Glomerular endothelial cell (primary cell): ENCODE measurements around the gene LTN1. TPM values are rescaled to one million over a fixed set of nuclear protein-coding genes. Genes with fewer than 3 reads are reported as not detected.
"Not testable (repeated sequence)": the region's sequence is repeated elsewhere in the genome, so short reads cannot be mapped to it uniquely, and the experiment has no call there.

ENCODE experiments used
- DNase-seq: peaks from one replicate; pipeline ENCODE4 v3.0.0-alpha.2; 2011; ENCODE audit warnings: low read depth, low spot score; ENCODE audit errors: extremely low read depth
- total RNA-seq: library from RNA; depleted of rRNA; stranded (reverse); fragments of >200 nt; gene quantifications from 2 replicates; pipeline ENCODE4 v1.2.3, GENCODE V29; 2015

LTN1 gene, protein sequence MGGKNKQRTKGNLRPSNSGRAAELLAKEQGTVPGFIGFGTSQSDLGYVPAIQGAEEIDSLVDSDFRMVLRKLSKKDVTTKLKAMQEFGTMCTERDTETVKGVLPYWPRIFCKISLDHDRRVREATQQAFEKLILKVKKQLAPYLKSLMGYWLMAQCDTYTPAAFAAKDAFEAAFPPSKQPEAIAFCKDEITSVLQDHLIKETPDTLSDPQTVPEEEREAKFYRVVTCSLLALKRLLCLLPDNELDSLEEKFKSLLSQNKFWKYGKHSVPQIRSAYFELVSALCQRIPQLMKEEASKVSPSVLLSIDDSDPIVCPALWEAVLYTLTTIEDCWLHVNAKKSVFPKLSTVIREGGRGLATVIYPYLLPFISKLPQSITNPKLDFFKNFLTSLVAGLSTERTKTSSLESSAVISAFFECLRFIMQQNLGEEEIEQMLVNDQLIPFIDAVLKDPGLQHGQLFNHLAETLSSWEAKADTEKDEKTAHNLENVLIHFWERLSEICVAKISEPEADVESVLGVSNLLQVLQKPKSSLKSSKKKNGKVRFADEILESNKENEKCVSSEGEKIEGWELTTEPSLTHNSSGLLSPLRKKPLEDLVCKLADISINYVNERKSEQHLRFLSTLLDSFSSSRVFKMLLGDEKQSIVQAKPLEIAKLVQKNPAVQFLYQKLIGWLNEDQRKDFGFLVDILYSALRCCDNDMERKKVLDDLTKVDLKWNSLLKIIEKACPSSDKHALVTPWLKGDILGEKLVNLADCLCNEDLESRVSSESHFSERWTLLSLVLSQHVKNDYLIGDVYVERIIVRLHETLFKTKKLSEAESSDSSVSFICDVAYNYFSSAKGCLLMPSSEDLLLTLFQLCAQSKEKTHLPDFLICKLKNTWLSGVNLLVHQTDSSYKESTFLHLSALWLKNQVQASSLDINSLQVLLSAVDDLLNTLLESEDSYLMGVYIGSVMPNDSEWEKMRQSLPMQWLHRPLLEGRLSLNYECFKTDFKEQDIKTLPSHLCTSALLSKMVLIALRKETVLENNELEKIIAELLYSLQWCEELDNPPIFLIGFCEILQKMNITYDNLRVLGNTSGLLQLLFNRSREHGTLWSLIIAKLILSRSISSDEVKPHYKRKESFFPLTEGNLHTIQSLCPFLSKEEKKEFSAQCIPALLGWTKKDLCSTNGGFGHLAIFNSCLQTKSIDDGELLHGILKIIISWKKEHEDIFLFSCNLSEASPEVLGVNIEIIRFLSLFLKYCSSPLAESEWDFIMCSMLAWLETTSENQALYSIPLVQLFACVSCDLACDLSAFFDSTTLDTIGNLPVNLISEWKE (N-terminal part only)
- total RNA-seq, result 18.5 and 18.6 TPM in 2 replicates

DNA sequence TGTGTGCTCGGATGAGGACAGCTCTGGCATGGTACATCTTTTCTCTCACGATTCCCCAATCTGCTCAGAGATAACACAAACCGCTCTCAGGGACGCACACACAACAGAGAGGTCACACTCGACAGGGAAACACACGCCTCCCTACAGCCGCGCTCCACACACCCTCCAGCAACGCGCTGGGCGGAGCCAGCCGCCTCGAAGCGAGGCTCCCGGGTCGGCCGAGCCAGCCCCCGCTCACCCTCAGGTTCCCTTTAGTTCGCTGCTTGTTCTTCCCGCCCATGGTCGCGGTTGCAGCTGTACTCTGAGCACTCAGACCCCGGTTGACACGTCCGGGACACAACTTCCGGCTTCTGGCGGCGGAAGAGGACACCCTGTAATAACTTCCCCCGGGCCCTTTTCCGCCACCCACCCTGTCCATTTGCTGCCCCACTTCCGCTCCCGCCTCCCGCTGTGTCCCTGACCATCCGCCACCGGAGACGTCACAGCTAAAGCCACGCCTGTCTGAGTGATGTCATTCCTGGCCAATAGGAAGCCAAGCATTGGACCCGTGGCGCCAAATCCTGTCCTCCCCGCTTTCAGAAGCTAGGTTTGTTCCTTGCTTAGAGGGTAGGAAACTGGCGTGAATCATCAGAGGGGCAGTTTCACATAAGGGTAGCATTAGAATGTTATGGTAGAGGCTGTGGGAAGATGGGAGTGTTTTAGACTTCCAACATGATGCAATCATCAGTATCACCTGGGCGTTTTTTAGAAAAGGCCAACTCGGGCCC lies at the start of gene LTN1:
LTN1 (minus strand) TSS at position 352 of the 767 bp plus-strand sequence; CDS start at position 280, 72 bp downstream.
- DNase-seq, result peak; percentile 94

GRCh38 chr21:29034678-29035077 lies 42.0 kb upstream of the LTN1 start:
- no peak for DNase-seq

DNA sequence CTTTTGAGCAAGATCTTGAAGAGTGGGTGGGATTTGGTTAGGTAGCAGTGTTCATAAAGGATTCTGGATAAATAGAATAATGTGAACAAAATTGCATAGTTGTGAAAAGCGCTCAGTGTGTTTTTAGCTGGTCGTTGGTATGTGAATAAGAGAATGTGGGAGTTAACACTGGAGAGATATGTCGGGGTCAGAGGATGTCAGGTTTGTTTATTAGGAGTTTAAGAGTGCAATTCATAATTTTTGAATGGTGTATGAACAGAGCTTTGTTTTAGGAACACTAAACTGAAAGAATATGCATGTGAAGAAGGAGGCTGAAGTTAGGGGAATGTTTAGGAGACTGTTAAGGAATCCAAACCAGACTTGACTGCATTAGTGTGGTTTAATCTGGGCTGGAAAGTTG lies 41.2 kb upstream of the LTN1 start:
- no peak for DNase-seq

DNA sequence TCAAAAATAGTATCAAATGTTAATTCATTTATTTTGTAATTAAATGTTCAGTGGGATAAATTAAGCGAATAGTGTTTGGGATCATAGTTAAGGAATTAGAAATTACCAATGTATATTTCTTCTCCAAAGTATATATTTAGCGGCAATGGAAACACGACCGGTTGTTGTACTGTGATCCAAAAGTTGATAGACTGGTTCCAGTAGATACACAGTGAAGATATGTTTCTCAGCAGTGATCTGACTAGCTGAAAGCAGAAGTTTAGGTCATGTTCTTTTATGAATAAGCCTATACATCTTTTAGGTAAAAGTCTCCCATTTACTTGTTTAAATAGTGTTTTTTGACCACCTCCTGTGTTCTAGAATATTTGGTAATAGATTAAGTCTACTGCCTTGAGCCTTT lies 40.6 kb upstream of the LTN1 start:
- no peak for DNase-seq

GRCh38 chr21:29030909-29031308 lies 38.2 kb upstream of the LTN1 start:
- no peak for DNase-seq

GRCh38 chr21:29029524-29029923 lies 36.8 kb upstream of the LTN1 start:
- DNase-seq, result no peak

DNA sequence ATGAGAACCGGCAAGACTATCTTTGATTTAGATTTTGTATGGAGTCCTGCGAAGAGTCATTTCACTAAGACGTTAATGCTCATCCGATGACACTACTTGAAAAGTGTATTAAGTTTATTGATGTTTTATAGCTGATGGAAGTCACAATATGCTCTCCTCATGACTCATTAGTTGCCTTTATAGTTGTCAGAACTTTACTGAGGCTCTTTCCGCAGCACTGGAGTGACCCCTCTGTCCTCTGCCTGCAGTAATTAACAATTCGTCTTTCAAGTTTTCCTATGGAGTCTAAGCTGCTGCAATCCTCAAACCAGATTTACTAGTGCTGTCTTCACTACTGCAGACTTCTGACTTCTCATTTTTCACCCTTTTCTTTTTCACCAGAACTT lies 32.6 kb upstream of the LTN1 start:
- no peak for DNase-seq

- peak; percentile 98 for DNase-seq
These were observed 32.0 kb upstream of the LTN1 start, which contains the start of gene USP16 for GRCh38 chr21:29024474-29025327. USP16 (plus strand) TSS chr21:29024668; CDS start chr21:29027914, 3,246 bp downstream.

DNA sequence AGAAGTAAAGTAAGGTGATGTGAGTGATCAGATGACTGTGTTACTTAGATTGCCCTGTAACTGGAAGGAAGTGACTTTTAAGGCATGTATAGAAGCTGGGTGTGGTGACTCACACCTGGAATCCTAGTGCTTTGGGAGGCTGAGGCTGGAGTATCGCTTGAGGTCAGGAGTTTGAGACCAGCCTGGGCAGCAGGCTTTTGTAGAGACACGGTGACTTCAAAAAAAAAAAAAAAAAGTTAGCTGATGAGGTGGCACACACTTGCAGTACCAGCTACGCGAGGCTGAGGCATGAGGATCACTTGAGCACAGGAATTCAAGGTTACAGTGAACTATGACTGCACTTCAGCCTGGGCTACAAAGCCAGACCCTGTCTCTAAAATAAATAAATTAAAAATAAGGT lies 29.5 kb upstream of the LTN1 start:
- no peak for DNase-seq

DNA sequence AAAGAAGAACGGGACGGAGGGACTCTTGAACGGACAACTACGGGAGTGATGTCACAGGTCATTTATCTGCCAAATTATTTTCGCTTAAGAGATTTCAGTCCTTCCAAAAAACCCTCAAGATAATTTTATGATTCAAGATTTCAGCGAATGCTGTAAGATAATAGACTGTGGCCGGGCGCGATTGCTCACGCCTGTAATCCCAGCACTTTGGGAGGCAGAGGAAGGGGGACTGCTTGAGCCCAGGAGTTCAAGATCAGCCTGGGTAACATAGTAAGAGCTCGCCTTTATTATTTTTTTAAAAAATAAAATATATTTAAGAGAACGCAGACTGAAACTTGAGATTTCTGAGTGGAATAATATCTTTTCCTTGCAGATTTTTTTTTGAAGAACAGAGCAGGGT lies 25.9 kb upstream of the LTN1 start:
- DNase-seq, result no peak

GRCh38 chr21:29017639-29018237 lies 25.1 kb upstream of the LTN1 start:
- DNase-seq, result no peak

- not testable (repeated sequence) for DNase-seq
These were observed 18.6 kb upstream of the LTN1 start for GRCh38 chr21:29011236-29011635.

DNA sequence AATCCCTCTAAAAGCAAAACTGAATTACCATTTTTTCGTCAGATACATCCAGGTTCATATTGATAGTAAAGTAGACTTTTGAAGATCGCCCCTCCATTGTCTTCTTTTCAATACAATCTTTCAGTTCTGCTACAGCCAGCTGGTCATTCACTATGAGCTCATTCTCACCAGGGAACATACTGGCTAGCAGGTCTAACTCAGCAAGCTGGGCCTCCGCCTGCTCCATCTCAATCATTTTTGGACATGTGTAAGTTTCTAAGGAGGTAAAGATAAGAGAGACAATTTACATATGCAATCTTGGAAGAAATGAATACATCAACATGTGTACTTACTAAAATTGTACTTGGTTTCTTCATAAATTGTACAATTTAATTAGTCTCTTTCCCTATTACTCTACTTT lies 15.7 kb upstream of the LTN1 start:
- no peak for DNase-seq

- no peak for DNase-seq
These were observed 15.1 kb upstream of the LTN1 start for GRCh38 chr21:29007810-29008209.

- no peak for DNase-seq
These were observed 14.5 kb upstream of the LTN1 start for GRCh38 chr21:29007135-29007534.

GRCh38 chr21:29005696-29006095 lies 13.0 kb upstream of the LTN1 start:
- DNase-seq, result no peak

GRCh38 chr21:29002442-29003144 lies 9.9 kb upstream of the LTN1 start:
- no peak for DNase-seq

GRCh38 chr21:28993293-28993629 lies 584 bp upstream of the LTN1 start:
- DNase-seq, result no peak
